ENCODE measurements around the gene CFAP97D1. TPM values are rescaled to one million over a fixed set of nuclear protein-coding genes. Genes with fewer than 3 reads are reported as not detected.
A peak's percentile ranks its signal among the peaks of the same experiment; 100 is the strongest.

CFAP97D1 gene
- not detected for total RNA-seq
- 0.07 TPM for total RNA-seq (2013)

GRCh38 chr17:43780135-43780534 is at the start of gene CFAP97D1:
Gene CFAP97D1, plus strand, starts transcription at chr17:43780435. Its CDS starts 28 bp downstream, at chr17:43780463.
- 29% methylated on average over 6 of the region's 7 CpGs for WGBS (ENCODE audit: insufficient coverage)
- intact Hi-C loops (cut with micrococcal nuclease), result no loop called here
- ATAC-seq, result no peak
- H3K36me3 ChIP-seq (ENCODE audit: control insufficient read depth, insufficient read depth, low read length), result no peaks in the 10 kb centered on the region
- no peaks in the 10 kb centered on the region for H3K9me3 Mint-ChIP-seq
- peak within 1 kb of the TSS in 1 of 2 donors; percentile 82 for H3K27ac Mint-ChIP-seq
- no peak within 1 kb of the TSS for H3K27ac ChIP-seq (ENCODE audit: low read length)
- H3K4me1 ChIP-seq (ENCODE audit: control insufficient read depth, insufficient read depth, low read length), result peaks cover 12% of the 10 kb centered on the region
- no peak for DNase-seq
- H3K4me3 Mint-ChIP-seq, result peak within 1 kb of the TSS; percentile 72
- no peaks in the 10 kb centered on the region for H3K36me3 Mint-ChIP-seq
- H3K4me1 Mint-ChIP-seq, result peaks cover 0 to 12% of the 10 kb centered on the region in 2 donors
- H3K27me3 ChIP-seq (ENCODE audit: control insufficient read depth, insufficient read depth, low read length), result peaks cover 7% of the 10 kb centered on the region
- TF ChIP-seq CTCF (IDR thresholded peaks at IDR 0.05), result no peak
- peaks cover 39 to 46% of the 10 kb centered on the region in 2 donors for H3K27me3 Mint-ChIP-seq (ENCODE audit: low read depth in 2 of 2)
- no peaks in the 10 kb centered on the region for H3K9me3 ChIP-seq (ENCODE audit: control insufficient read depth, insufficient read depth, low read length)
- peak within 1 kb of the TSS; percentile 72 for H3K4me3 ChIP-seq (ENCODE audit: low read length)

- Histone ChIP-seq H3K27me3 (ENCODE audit: control insufficient read depth, insufficient read depth, low read length) (no peaks in the 10 kb centered on the region), H3K4me3 (ENCODE audit: low read length) (no peak overlapping the region), H3K4me1 (ENCODE audit: control insufficient read depth, insufficient read depth, low read length) (no peaks in the 10 kb centered on the region), H3K36me3 (ENCODE audit: control insufficient read depth, insufficient read depth, low read length) (no peaks in the 10 kb centered on the region), H3K27ac (ENCODE audit: low read length) (no peak overlapping the region), H3K9me3 (ENCODE audit: control insufficient read depth, insufficient read depth, low read length) (peaks cover 3% of the 10 kb centered on the region)
- peaks cover 10 to 19% of the 10 kb centered on the region in 2 donors for H3K27me3 Mint-ChIP-seq (ENCODE audit: low read depth in 2 of 2)
- H3K27ac Mint-ChIP-seq, result no peak overlapping the region
- no peaks in the 10 kb centered on the region for H3K36me3 Mint-ChIP-seq
- TF ChIP-seq CTCF (IDR thresholded peaks at IDR 0.05), result no peak
- 94% methylated on average over 2 of the region's 2 CpGs for WGBS (ENCODE audit: insufficient coverage)
- H3K4me3 Mint-ChIP-seq, result no peak overlapping the region
- no peak for DNase-seq
- intact Hi-C loops (cut with micrococcal nuclease), result no loop called here
- no peak for ATAC-seq
- H3K4me1 Mint-ChIP-seq, result no peaks in the 10 kb centered on the region
- no peaks in the 10 kb centered on the region for H3K9me3 Mint-ChIP-seq
Measured at GRCh38 chr17:43732958-43733357, 47.3 kb upstream of the CFAP97D1 start.

- Histone ChIP-seq H3K4me3 (ENCODE audit: low read length) (no peak overlapping the region), H3K27me3 (ENCODE audit: control insufficient read depth, insufficient read depth, low read length) (no peaks in the 10 kb centered on the region), H3K4me1 (ENCODE audit: control insufficient read depth, insufficient read depth, low read length) (no peaks in the 10 kb centered on the region), H3K9me3 (ENCODE audit: control insufficient read depth, insufficient read depth, low read length) (peaks cover 3% of the 10 kb centered on the region), H3K27ac (ENCODE audit: low read length) (no peak overlapping the region), H3K36me3 (ENCODE audit: control insufficient read depth, insufficient read depth, low read length) (no peaks in the 10 kb centered on the region)
- intact Hi-C loops (cut with micrococcal nuclease), result no loop called here
- Mint-ChIP-seq H3K36me3 (no peaks in the 10 kb centered on the region), H3K4me3 (no peak overlapping the region), H3K27me3 (ENCODE audit: low read depth in 2 of 2) (peaks cover 12 to 24% of the 10 kb centered on the region in 2 donors), H3K27ac (no peak overlapping the region), H3K4me1 (no peaks in the 10 kb centered on the region), H3K9me3 (no peaks in the 10 kb centered on the region)
- no peak for TF ChIP-seq CTCF (IDR thresholded peaks at IDR 0.05)
- DNase-seq (no peak), ATAC-seq (no peak)
- WGBS (ENCODE audit: insufficient coverage), result 85% methylated on average over 1 of the region's 1 CpG
Measured at GRCh38 chr17:43733956-43734355, 46.3 kb upstream of the CFAP97D1 start.

GRCh38 chr17:43734376-43734775 is 45.9 kb upstream of the CFAP97D1 start:
- no peak for TF ChIP-seq CTCF (IDR thresholded peaks at IDR 0.05)
- DNase-seq (no peak), ATAC-seq (no peak)
- Mint-ChIP-seq H3K27ac (no peak overlapping the region), H3K4me1 (no peaks in the 10 kb centered on the region), H3K36me3 (no peaks in the 10 kb centered on the region), H3K9me3 (no peaks in the 10 kb centered on the region), H3K4me3 (no peak overlapping the region), H3K27me3 (ENCODE audit: low read depth in 2 of 2) (peaks cover 15 to 24% of the 10 kb centered on the region in 2 donors)
- H3K36me3 ChIP-seq (ENCODE audit: control insufficient read depth, insufficient read depth, low read length), result no peaks in the 10 kb centered on the region
- H3K4me1 ChIP-seq (ENCODE audit: control insufficient read depth, insufficient read depth, low read length), result no peaks in the 10 kb centered on the region
- peaks cover 3% of the 10 kb centered on the region for H3K9me3 ChIP-seq (ENCODE audit: control insufficient read depth, insufficient read depth, low read length)
- intact Hi-C loops (cut with micrococcal nuclease), result no loop called here
- no peaks in the 10 kb centered on the region for H3K27me3 ChIP-seq (ENCODE audit: control insufficient read depth, insufficient read depth, low read length)
- no peak overlapping the region for H3K27ac ChIP-seq (ENCODE audit: low read length)
- WGBS (ENCODE audit: insufficient coverage), result 86% methylated on average over 5 of the region's 5 CpGs
- H3K4me3 ChIP-seq (ENCODE audit: low read length), result no peak overlapping the region
